Left forelimb (tissue), 1 donor: Measurements from ENCODE around the gene ZNF853.
A peak's percentile ranks its signal among the peaks of the same experiment; 100 is the strongest.
"Not testable (repeated sequence)": the region's sequence is repeated elsewhere in the genome, so short reads cannot be mapped to it uniquely, and the experiment has no call there.

Source experiments
- DNase-seq: peaks from one replicate; pipeline ENCODE4 v3.0.0-alpha.2; 2018; ENCODE audit warnings: low spot score

The ZNF853 gene

GRCh38 chr7:6614953-6615722 lies at the start of gene ZNF853:
Gene ZNF853, plus strand, starts transcription at chr7:6615610. Its CDS starts 565 bp downstream, at chr7:6616175.
- DNase-seq, result no peak

GRCh38 chr7:6565655-6566054 lies 49.8 kb upstream of the ZNF853 start:
- DNase-seq, result no peak

- DNase-seq, result no peak
These were observed 47.5 kb upstream of the ZNF853 start for GRCh38 chr7:6567886-6568285.

- DNase-seq, result no peak
These were observed 44.1 kb upstream of the ZNF853 start for GRCh38 chr7:6571160-6571779.

- no peak for DNase-seq
These were observed 40.0 kb upstream of the ZNF853 start for GRCh38 chr7:6575281-6576023.

GRCh38 chr7:6576024-6576866 lies 39.2 kb upstream of the ZNF853 start:
- no peak for DNase-seq

- not testable (repeated sequence) for DNase-seq
These were observed 38.5 kb upstream of the ZNF853 start for GRCh38 chr7:6576867-6577368.

GRCh38 chr7:6577369-6578113 lies 37.9 kb upstream of the ZNF853 start, which contains the start of gene ZDHHC4:
Gene ZDHHC4, plus strand, starts transcription at chr7:6577454. Its CDS starts 3,108 bp downstream, at chr7:6580562.
- DNase-seq, result peak; percentile 92

GRCh38 chr7:6578114-6579084 lies 37.0 kb upstream of the ZNF853 start:
- DNase-seq, result no peak

GRCh38 chr7:6579446-6579845 lies 36.0 kb upstream of the ZNF853 start:
- DNase-seq, result no peak

- DNase-seq, result not testable (repeated sequence)
These were observed 29.5 kb upstream of the ZNF853 start for GRCh38 chr7:6585746-6586432.

GRCh38 chr7:6588566-6588965 lies 26.8 kb upstream of the ZNF853 start:
- no peak for DNase-seq

- no peak for DNase-seq
These were observed 26.1 kb upstream of the ZNF853 start for GRCh38 chr7:6589151-6589828.

GRCh38 chr7:6589829-6590644 lies 25.4 kb upstream of the ZNF853 start, which contains the start of gene INTS15:
Gene INTS15, plus strand, starts transcription at chr7:6590021. Its CDS starts 263 bp downstream, at chr7:6590284.
- DNase-seq, result peak; percentile 89

- DNase-seq, result no peak
These were observed 24.7 kb upstream of the ZNF853 start for GRCh38 chr7:6590645-6591110.

GRCh38 chr7:6600093-6600492 lies 15.3 kb upstream of the ZNF853 start:
- DNase-seq, result no peak

- no peak for DNase-seq
These were observed 11.0 kb upstream of the ZNF853 start for GRCh38 chr7:6604458-6604857.
